ENCODE results near the gene FABP1.

DNA sequence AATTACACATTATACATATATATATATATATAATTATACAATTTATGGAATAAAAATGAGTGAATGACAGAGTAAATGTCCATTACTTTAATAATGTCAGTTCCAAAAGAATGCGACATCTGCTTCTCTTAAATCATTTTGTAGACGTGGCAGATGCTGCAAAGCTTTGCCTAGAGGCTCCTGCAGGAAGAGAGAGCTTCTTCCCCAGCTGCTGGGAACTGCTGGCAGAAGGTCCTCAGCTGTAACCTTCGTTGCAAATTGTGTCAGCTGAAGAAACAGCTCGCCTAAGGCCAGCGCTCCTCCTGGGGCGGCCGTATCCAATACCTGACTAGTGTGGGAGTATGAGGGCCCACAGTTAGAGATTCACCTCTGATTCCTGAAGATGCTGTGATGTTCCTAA lies 32.7 kb upstream of the FABP1 start:
- no peak for TF ChIP-seq ZNF302 (tag by site-specific recombination; IDR thresholded peaks at IDR 0.05; ENCODE audit: low read depth)
- TF ChIP-seq, protein P1, sequence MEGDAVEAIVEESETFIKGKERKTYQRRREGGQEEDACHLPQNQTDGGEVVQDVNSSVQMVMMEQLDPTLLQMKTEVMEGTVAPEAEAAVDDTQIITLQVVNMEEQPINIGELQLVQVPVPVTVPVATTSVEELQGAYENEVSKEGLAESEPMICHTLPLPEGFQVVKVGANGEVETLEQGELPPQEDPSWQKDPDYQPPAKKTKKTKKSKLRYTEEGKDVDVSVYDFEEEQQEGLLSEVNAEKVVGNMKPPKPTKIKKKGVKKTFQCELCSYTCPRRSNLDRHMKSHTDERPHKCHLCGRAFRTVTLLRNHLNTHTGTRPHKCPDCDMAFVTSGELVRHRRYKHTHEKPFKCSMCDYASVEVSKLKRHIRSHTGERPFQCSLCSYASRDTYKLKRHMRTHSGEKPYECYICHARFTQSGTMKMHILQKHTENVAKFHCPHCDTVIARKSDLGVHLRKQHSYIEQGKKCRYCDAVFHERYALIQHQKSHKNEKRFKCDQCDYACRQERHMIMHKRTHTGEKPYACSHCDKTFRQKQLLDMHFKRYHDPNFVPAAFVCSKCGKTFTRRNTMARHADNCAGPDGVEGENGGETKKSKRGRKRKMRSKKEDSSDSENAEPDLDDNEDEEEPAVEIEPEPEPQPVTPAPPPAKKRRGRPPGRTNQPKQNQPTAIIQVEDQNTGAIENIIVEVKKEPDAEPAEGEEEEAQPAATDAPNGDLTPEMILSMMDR (tag by site-specific recombination; IDR thresholded peaks at IDR 0.05): no peak
